ENCODE results near the gene TTYH3. TPM values are rescaled to one million over a fixed set of nuclear protein-coding genes. Genes with fewer than 3 reads are reported as not detected.
A peak's percentile ranks its signal among the peaks of the same experiment; 100 is the strongest.

Gene TTYH3
- total RNA-seq, 1 donor from 2014 or later: 250 TPM

DNA sequence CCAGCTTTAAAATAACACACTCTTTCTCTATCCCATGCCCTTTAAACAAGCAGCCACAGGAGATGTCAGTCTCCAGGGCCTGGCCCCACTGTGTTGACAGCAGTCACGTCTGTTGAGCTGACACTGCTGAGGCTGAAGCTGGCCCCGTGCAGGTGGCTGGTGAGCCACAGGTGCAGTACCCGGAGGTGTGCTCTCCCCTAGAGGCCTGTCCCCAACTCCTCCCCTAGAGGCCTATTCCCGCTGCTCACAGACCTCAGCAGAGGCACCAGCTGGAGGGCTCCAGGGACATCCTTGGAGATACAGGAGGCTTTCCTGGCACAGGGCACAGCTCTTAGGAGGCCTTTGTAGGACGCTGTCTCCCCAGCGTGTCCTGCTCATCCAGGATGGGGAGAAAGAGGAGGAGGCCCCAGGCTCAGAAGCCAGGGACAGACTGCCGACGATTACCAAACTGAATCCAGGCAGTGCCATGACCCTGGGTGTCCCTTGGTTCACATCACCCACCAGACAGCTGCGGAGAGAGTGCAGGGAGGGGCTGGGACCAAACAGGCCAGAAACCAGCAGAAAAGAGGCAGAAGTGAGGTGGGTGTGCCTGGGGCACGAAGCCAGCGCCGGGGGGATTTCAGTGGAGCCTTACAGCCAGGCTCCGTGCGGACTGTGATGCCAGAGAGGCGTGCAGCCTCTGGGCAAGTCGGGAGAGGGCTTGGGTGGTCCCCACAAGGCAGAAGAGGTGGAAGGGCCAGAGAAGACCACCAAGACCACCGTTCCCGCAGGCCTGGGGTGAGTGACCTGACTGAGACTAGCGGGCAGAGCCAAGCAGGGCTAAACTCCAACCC, 18.5 kb upstream of the TTYH3 start:
- TF ChIP-seq, protein P1, sequence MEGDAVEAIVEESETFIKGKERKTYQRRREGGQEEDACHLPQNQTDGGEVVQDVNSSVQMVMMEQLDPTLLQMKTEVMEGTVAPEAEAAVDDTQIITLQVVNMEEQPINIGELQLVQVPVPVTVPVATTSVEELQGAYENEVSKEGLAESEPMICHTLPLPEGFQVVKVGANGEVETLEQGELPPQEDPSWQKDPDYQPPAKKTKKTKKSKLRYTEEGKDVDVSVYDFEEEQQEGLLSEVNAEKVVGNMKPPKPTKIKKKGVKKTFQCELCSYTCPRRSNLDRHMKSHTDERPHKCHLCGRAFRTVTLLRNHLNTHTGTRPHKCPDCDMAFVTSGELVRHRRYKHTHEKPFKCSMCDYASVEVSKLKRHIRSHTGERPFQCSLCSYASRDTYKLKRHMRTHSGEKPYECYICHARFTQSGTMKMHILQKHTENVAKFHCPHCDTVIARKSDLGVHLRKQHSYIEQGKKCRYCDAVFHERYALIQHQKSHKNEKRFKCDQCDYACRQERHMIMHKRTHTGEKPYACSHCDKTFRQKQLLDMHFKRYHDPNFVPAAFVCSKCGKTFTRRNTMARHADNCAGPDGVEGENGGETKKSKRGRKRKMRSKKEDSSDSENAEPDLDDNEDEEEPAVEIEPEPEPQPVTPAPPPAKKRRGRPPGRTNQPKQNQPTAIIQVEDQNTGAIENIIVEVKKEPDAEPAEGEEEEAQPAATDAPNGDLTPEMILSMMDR (IDR thresholded peaks at IDR 0.05; ENCODE audit: unreplicated experiment): no peak
- H3K4me3 Mint-ChIP-seq (ENCODE audit: unreplicated experiment): no peak overlapping the region
- no peaks in the 10 kb centered on the region for H3K4me1 Mint-ChIP-seq (ENCODE audit: unreplicated experiment)
- peaks cover 4% of the 10 kb centered on the region for H3K27me3 Mint-ChIP-seq (ENCODE audit: unreplicated experiment)
- no peak overlapping the region for H3K27ac Mint-ChIP-seq (ENCODE audit: unreplicated experiment)
- DNase-seq (ENCODE audit: low spot score): no peak
- H3K36me3 Mint-ChIP-seq (ENCODE audit: low read depth, unreplicated experiment): no peaks in the 10 kb centered on the region
- H3K9me3 Mint-ChIP-seq (ENCODE audit: unreplicated experiment): no peaks in the 10 kb centered on the region

DNA sequence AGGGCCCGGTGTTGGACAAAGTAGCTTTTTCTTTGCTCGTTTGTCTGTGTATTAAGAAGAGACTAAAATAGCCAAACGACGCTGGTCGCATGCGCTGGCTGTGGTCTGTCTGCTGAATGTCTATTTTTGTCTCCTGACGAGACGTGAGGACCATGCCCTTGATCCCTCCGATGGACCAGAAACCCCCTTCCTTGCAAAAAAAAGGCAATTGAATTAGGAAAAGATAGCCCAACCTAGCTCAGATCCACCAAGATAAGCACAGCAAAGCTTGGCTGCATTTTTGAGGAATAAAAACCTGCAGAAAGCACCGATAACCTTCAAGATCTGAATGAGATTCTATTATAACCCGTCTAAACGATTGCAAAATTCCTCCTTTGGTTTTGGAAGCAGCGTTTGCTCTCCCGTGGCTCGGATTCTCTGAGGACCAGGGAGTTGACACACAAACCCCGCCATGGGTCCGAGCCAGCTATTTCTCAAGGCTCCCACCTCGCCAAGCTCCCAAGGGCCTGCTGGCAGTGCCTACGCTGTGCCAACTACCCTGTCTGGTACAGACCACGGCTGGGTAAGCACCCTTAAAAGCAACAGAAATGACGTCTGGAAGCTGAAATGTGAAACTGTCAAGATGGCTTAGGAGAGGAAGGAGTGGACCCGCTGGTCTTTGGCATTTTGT, 17.7 kb upstream of the TTYH3 start:
- Mint-ChIP-seq H3K36me3 (ENCODE audit: low read depth, unreplicated experiment) (no peaks in the 10 kb centered on the region), H3K4me3 (ENCODE audit: unreplicated experiment) (no peak overlapping the region), H3K27ac (ENCODE audit: unreplicated experiment) (peak overlapping the region; percentile 27), H3K9me3 (ENCODE audit: unreplicated experiment) (no peaks in the 10 kb centered on the region), H3K4me1 (ENCODE audit: unreplicated experiment) (no peaks in the 10 kb centered on the region), H3K27me3 (ENCODE audit: unreplicated experiment) (peaks cover 4% of the 10 kb centered on the region)
- TF ChIP-seq, protein P1 (IDR thresholded peaks at IDR 0.05; ENCODE audit: unreplicated experiment): no peak
- no peak for DNase-seq (ENCODE audit: low spot score)

DNA sequence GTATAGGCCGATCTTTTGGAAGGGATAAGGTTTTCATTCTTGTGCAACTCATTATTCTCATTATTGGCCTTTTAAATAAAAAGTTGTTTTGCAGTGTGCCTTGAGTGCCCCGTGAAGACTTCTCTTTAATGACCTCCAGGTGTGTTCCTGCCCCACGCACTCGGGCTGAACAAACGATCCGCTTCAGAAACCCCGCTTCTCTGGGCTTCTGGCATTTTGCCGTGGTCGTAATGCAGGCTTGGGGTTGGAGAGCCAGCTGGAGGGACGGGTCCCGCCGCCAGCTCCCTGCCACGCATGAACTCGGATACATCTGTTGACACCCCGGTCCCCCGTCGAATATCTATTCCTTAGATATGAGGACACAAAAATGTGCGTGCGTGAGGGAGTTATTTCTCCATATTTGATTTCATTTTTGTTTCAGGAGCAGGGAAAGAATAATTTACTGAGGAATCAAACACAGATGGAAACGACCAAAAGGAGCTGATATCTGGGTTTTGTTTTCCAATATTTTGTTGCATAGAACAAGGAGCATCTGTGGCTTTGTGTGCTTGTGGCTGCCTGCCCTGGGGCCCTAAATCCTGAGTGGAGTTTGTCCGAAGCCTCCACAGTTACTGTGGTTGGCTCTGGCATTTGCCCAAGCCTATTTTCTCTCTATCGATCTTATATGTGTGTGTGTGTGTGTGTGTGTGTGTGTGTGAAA, 17.0 kb upstream of the TTYH3 start:
- H3K36me3 Mint-ChIP-seq (ENCODE audit: low read depth, unreplicated experiment): no peaks in the 10 kb centered on the region
- peaks cover 6% of the 10 kb centered on the region for H3K27me3 Mint-ChIP-seq (ENCODE audit: unreplicated experiment)
- DNase-seq (ENCODE audit: low spot score): no peak
- TF ChIP-seq, protein P1 (IDR thresholded peaks at IDR 0.05; ENCODE audit: unreplicated experiment): no peak
- no peaks in the 10 kb centered on the region for H3K4me1 Mint-ChIP-seq (ENCODE audit: unreplicated experiment)
- no peaks in the 10 kb centered on the region for H3K9me3 Mint-ChIP-seq (ENCODE audit: unreplicated experiment)
- no peak overlapping the region for H3K4me3 Mint-ChIP-seq (ENCODE audit: unreplicated experiment)
- H3K27ac Mint-ChIP-seq (ENCODE audit: unreplicated experiment): no peak overlapping the region

DNA sequence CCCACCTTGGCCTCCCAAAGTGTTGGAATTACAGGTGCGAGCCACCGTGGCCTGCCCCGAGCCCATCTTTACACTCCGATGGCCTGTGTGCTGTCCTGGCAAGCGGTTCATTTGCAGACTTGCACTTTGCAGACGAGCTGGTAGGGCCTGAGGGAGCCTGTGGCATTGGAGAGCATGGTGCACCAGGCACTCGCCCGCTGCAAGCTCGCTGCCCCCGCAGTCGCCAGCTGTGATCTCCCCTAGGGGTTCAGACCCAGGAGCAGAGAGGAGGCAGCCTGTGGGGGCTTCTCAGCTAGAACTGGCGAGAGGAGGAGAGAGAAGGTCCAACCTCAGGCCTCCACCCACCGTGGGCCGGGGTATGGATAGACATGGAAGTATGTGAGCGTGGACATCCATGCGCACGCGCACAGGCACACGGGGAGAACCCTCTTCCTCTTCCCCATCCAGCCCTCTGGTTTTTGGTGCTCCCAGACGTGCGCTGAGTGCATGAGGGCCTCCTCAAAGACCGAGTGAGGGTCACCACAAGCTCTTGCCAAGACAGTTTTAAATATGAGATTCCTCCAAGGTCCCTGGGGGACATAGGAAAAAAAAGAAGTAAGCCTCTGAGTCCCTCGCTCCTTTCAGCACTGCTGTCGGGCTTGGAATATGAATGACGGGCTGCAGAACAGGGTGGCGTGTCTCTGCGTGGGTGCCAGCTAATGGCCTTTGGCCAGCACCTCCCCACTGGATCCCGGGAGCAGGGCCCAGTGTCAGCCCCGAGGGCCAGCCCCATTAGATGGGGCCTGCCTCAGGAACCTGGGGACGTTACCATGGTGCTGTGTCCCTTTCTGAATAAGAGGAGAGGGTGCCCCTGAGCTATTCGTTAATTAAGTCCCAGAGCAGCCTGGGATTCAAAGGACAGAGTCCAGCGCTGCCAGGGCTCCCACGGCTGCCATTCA, 15.1 kb upstream of the TTYH3 start:
- Mint-ChIP-seq H3K36me3 (ENCODE audit: low read depth, unreplicated experiment) (no peaks in the 10 kb centered on the region), H3K27ac (ENCODE audit: unreplicated experiment) (no peak overlapping the region), H3K27me3 (ENCODE audit: unreplicated experiment) (peaks cover 6% of the 10 kb centered on the region), H3K4me1 (ENCODE audit: unreplicated experiment) (peaks cover 5% of the 10 kb centered on the region), H3K4me3 (ENCODE audit: unreplicated experiment) (no peak overlapping the region), H3K9me3 (ENCODE audit: unreplicated experiment) (no peaks in the 10 kb centered on the region)
- TF ChIP-seq, protein P1 (IDR thresholded peaks at IDR 0.05; ENCODE audit: unreplicated experiment): no peak
- DNase-seq (ENCODE audit: low spot score): no peak

All from endothelial cell (in vitro differentiated cells).